GM18519 (cell line): ENCODE results near the gene COLEC12.
"Not testable (repeated sequence)": the region's sequence is repeated elsewhere in the genome, so short reads cannot be mapped to it uniquely, and the experiment has no call there.

Experiments used
- ATAC-seq: cut with Tn5 transposase; IDR thresholded peaks from one replicate; pipeline ENCODE4 v1.9.1; 2021; ENCODE audit warnings: mild to moderate bottlenecking, moderate library complexity; ENCODE audit not compliant: unreplicated experiment, low FRiP score

The COLEC12 gene

DNA sequence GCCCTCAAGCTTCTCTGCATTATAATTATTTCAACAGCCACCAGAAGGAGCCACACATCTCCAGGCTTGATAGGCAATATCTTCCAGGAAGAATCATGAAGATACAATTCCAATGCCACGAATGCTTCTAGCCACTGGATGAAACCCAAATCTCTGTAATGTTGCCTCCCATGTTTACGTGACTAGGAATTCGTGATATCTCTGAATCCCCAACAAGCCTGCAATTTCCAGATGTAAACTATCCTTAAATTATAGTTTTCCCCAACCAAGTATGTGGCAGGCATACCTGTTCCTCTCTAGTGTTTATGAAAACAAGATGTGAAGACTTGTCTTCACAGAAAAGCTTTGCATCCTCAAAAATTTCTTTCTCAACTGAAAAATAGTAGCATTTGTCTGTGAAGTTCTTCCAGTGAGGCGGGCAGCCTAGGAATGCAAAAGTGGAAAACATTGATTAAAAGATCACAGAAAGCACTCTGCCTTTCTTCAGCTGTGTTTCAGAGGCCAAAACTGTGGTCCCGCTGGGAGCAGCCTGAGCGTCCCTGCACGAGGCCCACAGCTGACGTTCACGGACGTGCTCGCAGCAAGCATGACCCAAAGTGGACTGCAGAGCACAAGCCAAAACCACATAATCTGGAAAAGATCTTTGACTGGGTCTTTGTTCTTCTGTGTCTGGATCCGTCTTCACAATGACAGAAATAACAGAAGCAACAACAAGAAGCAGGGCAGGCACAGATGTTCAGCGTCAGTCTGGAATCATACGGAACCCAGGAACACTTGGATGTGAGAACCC, 167.6 kb downstream of the COLEC12 start:
- ATAC-seq: no peak

DNA sequence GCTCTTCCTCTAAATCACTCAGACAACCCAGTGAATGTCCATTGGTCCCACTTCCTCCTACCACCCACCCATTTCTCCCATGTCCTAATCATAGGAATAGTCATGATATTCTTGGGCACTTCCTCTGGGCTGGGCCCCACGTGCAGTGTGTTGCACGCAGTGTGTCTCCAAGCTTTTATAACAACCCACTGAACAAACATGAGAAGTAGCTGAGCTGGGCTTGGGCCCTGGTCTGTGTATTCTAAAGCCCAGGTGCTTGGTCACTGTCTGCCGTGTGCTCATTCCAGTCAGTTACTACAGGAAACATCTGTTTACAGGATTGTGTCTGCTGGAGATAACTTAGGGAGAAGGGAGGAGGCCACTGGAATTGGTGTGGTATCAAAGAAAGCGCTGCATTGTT, 168.5 kb downstream of the COLEC12 start:
- no peak for ATAC-seq

DNA sequence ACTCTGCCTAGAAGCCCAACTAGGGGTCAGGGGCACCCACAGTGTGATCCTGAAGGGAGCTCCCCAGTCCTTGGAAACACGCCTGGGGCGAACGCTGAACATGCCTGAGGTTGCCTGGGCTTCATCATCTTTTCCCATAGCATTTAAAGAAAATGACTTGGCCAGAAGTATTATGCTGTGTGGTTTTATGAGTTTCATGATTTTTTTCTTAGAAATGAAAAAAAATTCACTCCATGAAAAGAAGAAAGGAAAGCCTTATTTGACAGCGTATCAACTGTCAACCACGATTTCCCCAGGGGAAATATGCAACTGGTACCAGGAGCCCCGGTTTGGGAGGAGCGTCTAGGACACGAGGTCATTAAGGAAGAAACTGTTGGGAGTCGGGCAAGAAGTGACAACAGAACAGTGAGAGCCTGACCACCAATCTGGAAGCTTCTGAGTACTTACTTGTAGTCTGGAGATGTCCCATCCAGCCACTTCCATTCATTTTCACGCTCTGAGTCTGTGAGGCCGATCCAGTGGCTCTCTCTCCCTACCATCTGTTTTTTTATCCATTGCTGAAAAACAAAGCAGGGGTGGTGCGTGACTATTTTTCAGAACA, 169.2 kb downstream of the COLEC12 start:
- ATAC-seq: no peak

DNA sequence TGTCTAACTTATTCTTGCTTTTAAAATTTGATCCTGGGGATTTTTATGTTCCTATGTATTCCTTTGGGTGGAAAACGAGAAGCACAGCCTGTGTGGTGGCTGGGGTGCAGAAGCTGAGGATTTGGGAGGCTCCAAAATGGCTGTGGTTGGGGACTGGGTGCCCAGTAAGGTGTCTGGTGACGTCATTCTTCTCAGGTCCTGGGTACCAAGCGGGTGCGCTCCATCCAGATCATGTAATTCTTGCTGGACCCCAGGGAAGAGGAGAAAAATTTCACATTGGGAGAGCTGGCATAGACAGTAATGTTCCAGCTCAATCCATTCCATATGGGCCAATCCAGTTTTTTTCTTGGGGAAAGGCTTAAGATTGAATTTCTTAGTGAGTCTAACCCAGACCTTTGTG, 171.6 kb downstream of the COLEC12 start:
- ATAC-seq: no peak

DNA sequence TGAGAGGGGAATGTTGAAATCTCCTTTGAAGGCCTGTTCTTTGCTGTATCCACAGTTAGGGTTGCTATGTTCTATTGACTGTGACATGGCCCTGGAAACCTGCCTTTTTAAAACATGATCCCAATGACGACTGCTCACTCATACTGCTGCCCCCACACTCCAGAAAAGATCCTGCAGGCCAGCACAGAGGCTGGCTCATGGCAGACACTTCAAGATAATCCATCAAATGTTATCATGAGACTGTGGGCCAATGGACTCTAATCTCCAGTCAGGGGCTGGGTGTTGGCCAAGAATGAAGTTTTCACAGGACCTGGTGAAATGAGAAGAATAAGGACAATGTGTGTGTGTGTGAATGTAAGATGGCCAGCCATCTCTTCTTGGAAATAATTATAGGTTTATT, 173.7 kb downstream of the COLEC12 start:
- ATAC-seq: no peak

DNA sequence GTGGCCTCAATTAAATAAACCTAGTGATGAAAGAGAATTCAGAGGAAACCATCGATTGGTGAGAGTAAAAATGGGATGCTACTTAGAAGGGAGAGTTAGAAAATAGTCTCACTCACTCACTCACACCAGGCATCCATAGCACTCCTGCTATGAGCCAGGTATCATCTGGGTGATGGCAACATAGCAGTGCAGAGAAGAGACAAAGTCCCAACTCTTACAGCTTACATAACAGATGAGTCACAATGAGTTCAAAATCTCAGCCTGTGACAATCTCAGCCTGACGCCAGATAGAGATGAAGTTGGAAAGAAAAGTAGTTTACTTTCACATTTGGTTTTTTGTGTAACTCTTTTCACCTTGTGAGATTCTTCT, 177.3 kb downstream of the COLEC12 start:
- ATAC-seq: no peak

DNA sequence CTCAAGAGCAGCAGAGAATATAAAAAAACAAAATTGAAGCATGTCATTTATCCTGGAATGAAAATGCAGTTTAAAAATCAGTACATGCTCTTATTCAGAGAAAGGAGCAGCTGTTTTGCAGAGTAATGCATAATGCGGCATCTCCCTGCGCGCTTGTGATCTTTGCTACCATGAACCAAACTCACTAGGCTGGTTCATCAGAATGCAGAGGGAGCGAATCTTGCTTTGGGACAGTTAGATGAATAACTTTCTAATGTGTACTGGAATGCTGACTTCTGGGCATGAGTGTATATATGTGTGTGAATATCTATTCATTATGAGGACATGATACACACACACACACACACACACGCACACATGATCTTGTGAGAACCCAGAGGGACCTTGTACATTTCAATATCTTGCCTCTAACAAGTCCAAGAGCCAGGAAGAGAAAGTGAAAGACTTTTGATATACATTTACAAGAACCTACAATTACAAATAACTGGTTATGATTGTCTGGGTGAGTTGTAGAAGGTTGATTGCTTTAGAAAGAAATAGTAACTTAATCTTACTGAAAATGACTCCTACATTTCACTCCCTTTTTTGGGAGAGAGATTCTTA, 178.5 kb downstream of the COLEC12 start:
- ATAC-seq: no peak

DNA sequence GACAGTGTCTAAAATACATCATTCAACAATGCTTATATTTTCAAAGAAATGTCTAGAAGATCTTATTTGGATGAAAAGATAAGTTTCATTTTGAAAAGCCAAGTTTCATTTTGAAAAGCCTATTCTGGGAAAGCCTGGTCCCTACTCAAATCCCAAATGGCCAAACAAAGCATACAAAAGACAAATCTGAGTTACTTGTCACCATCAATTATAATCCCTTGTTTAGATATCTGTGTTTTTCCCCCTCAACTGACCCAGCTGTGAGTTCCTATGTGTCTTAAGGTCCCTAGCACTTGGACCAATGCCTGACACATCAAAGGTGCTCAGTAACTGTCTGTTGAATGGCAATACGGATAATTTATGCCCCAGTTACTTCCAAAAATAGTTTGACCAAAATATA, 180.3 kb downstream of the COLEC12 start:
- ATAC-seq: no peak

DNA sequence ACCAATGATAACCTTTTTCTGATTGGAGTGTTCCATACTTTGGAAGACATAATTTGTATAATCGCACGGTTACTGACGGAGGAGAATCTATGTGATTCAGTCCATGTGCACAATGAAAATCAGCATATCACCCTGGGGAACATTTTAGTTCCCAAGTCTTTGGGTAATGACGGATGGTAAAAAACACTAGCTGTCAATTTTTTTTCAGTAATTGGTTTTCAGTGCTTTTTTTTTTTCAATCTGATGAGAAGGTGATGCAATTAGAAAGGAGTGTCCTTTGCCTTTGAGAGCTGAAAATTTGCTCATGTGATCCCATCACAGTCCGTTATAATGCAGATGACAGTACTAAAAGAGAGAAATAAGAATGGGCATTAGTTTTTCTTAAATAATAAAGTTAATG, 180.8 kb downstream of the COLEC12 start:
- no peak for ATAC-seq

DNA sequence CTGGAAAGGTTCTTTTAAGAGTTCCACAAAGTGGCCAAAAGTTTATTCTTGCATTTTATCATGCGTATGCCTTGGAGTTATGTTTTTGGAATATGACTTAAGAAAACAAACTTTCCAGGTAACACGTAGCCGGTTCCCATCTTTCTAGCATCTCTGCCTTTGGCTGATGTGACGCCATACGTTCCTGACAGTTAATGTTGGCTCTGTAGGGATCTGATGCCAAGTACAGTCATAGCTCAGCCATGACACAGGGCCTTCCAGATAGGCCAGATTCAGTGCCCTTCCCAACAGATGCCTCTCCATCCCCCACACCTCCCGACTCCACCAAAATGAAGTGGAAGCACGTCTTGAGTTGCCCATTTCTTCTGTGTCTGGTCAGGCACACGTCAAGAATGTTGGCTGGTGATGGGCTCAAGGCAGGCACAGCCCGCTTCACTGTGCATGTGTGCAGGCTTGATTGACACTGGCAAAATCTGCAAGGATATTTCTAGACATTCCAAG, 181.7 kb downstream of the COLEC12 start:
- no peak for ATAC-seq

DNA sequence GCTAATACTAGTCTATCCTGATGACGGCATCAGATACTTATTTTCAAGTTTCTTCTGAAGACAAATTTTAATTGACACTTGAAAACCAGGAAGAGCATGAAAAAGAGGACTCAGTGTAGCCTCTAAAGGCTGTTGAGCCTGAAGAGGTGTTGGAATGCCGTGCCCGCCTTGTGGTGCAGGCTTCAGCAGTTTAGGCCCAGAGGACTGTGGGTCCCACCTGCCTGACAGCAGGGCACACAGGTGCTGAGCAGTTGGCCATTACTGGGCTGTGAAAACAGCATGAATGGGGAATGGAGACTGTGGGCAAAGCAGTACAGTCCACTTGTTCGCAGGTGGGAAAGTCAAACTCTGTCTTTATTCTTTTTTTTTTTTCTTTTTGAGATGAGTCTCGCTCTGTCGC, 182.9 kb downstream of the COLEC12 start:
- ATAC-seq: no peak

DNA sequence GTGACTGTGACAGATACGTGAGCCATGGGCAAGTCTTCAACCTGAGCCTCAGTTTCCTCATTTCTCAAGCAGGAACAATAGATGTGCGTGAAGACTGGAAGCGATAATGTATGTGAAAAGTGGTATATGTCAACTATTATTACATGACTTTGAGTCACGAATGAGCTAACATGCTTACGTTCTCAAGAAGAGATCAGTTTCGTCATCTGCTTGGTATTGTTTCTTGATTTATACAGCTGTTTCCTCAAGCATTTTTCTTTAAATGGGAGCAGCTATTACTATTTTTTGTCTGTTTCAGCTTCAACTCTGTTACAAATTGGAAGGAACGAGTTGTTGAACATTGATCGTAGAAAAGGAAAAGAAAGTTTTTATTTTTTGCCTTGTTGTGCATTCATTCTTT, 184.1 kb downstream of the COLEC12 start:
- no peak for ATAC-seq

DNA sequence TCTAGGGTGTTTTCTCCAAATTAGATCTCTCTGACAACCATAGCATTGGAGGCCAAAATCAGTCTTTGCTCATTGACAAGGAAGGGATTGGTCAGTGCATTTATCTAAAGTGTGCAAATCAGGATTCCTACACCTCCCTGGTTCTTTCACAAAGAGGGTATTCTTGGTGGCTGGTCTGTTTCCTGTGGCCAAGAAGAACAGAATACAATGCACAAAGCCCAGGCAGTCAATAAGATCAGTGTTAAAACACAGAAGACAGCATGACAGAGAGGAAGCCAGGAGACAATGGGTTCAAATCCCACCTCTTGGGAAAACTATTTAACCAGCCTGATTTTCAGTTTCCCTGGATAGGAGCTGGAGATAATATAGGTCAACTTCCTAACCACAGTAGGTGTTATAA, 186.6 kb downstream of the COLEC12 start:
- no peak for ATAC-seq

DNA sequence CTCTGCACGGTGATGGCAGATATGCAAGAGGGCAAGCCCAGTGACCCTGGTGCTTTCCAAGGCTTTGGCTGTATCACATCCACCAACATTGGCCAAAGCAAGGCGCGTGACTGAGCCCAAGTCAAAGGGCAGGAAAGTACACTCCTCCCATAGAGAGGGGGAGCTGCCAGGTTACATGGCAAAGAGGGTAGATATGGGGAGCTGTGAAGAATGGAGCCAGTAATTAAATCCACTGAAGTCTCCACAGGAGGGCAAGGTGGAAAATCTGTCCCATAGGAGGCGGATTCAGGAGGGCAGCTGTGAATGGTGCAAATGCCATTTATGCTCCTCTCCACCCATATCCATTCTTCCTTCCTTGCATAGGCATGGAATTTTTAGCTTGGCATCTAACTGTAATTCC, 188.1 kb downstream of the COLEC12 start:
- no peak for ATAC-seq

DNA sequence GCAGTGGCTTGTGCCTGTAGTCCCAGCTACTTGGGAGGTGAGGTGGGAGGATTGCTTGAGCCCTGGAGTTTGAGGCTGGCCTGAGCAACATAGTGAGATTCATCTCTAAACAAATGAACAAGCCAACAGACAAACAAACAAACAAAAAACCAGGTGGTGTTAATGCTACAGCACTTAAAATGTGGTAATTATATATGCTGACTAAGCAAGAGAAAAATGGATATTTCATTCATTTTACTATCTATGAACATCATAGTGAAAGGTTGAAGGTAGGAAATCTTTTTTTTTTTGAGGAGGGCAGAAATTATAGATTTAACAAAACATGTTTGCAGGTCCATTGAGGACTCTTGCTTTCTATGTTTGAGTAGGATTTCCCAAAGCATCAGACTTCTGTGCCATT, 190.5 kb downstream of the COLEC12 start:
- ATAC-seq: no peak

DNA sequence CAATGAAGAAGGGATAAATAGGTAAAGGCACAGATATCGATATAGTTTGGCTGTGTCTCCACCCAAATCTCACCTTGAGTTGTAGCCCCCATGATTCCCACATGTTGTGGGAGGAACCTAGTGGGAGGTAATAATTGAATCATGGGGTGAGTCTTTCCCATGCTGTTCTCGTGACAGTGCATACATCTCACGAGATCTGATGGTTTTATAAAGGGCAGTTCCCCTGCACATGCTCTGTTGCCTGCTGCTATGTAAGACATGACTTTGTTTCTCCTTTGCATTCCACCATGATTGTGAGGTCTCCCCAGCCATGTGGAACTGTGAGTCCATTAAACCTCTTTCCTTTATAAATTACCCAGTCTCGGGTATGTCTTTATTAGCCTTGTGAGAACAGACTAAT, 192.4 kb downstream of the COLEC12 start:
- ATAC-seq: not testable (repeated sequence)

DNA sequence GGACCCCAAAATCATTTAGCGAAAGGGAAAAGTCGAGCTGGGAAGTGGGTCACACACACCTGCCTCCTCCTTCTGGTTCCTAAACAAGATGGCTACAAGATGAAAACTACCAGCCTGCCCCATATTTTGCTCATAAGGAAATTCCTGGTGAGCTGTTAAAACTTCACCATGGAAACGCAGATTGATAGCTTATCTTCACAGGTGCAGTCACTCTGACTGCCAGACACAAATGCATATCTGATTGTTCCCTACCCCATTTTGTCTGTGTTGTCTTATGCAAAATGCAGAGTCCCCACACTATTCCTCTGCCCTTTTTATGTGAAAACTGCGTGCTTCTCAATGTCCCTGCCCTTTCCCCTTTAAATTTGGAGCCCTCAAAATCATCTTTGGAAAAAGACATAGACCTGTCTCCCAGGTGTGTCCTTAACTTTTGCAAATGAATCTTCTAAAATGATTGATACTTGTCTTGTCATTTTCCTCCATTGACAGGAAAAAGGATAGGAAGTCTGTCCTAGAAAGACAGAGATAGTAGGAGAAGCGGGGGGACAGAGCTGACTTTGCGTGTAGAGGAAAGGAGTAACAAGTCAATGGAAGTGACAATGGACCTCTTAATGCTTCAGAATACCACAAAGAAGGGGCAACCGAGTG, 193.8 kb downstream of the COLEC12 start:
- ATAC-seq: no peak

DNA sequence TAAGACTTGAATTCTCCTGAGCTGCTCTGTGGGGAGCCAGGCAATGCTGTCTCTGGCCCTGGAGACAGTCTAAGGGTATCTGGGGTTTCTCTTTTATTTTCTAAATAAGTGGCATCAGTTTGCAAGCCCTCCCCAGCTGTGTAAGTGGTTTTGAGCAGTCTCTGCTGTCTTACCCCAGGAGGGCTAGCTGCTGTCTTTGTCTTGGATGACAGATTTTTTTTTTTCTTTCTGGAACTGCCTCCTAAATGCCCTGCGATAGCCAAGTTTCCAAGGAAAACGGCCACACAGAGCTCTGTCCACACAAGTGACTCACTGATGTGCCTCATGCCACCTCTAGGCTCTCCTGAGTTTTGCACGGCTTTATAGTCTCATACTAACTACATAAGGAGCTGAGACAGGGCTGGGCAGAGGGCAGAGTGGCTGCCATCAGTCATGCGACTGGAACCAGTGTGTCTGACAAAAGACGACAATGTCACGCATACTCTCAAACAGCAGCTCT, 195.4 kb downstream of the COLEC12 start:
- ATAC-seq: no peak

DNA sequence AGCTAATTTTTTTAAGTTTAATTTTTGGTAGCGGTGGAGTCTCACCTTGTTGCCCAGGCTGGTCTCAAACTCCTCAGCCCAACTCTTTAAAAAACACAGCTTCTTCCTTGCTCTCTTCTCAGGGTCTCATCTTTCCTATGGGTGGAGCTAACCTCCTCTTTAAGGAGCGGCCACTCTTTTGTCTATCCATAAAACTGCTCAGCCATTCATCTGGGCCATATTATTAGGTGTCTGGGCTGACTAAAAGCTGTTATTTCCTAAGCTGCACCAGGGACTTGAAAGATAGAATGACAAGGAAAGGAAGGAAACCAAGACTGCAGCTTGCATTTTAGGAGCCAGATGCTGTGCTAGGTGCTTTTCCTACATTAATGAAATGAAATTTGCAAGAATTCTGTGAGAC, 196.9 kb downstream of the COLEC12 start:
- ATAC-seq: no peak

DNA sequence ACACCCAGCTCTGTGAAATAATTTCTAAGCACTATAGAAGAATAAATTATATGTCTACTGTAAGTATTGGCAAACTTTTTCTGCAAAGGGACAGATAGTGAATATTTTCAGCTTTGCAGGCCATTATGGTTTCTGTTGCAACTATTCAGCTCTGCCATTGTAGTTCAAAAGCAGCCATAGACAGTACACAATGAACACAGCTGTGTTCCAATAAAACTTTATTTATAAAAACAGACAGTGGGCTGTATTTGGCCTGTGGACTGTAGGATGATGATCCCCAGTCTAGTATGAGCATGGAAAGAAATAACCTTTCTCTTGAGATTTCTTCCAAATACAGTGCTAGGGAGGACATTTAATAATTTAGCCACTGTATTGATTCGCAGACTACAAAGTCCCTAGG, 197.5 kb downstream of the COLEC12 start:
- ATAC-seq: no peak

DNA sequence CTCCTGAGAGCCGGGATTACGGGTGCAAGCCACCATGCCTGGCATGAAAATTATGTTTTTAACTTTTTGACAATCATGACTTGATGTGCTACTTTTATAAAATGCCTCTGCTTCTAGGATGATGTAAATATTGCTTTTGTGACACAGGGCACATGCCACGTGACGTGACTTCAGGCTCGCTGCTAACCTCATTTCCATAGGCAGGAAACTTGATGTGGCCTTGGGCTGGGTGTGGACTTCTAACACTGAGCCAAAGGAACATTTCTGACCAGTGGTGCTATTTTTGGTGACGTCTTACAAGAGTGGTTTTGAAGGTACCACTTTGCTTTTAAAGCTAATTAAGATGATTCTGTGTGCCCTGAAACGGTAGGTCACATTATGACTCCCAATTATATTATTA, 198.4 kb downstream of the COLEC12 start:
- ATAC-seq: no peak
